Endothelial cell (in vitro differentiated cells): Measurements from ENCODE around the gene STAT5B. TPM values are rescaled to one million over a fixed set of nuclear protein-coding genes. Genes with fewer than 3 reads are reported as not detected.
A peak's percentile ranks its signal among the peaks of the same experiment; 100 is the strongest.
"Not testable (repeated sequence)": the region's sequence is repeated elsewhere in the genome, so short reads cannot be mapped to it uniquely, and the experiment has no call there.

ENCODE experiments used
- DNase-seq: peaks from one replicate; pipeline ENCODE4 v3.0.0; 2021; ENCODE audit warnings: low spot score
- H3K27ac Mint-ChIP-seq: one replicate; pipeline ENCODE4 v1.8.0; 2021; ENCODE audit warnings: mixed read lengths, inconsistent platforms; ENCODE audit not compliant: unreplicated experiment
- H3K27me3 Mint-ChIP-seq: one replicate; pipeline ENCODE4 v1.8.0; 2021; ENCODE audit warnings: mild to moderate bottlenecking, moderate library complexity, mixed read lengths, inconsistent platforms; ENCODE audit not compliant: unreplicated experiment
- H3K36me3 Mint-ChIP-seq: one replicate; pipeline ENCODE4 v1.8.0; 2021; ENCODE audit warnings: mild to moderate bottlenecking, low read depth, mixed read lengths, inconsistent platforms; ENCODE audit not compliant: unreplicated experiment
- H3K4me1 Mint-ChIP-seq: one replicate; pipeline ENCODE4 v1.8.0; 2021; ENCODE audit warnings: mild to moderate bottlenecking, mixed read lengths, inconsistent platforms; ENCODE audit not compliant: unreplicated experiment
- H3K4me3 Mint-ChIP-seq: one replicate; pipeline ENCODE4 v1.8.0; 2021; ENCODE audit warnings: mild to moderate bottlenecking, mixed read lengths, inconsistent platforms; ENCODE audit not compliant: unreplicated experiment
- H3K9me3 Mint-ChIP-seq: one replicate; pipeline ENCODE4 v1.8.0; 2021; ENCODE audit warnings: mixed read lengths, inconsistent platforms; ENCODE audit not compliant: unreplicated experiment
- CTCF ChIP-seq: fragments of 200-600 bp; sonication (generic); IDR thresholded peaks from one replicate; pipeline ENCODE4 v1.5.0; 2021; ENCODE audit warnings: antibody characterized with exemption; ENCODE audit not compliant: unreplicated experiment
- total RNA-seq: library from RNA; stranded (reverse); fragmentation: NEBNext Ultra II Directional; extraction: Animal tissue kit (Norgen Biotek cat#: 25700); gene quantifications from one replicate; pipeline ENCODE4 v1.2.1, GENCODE V29; 2021; ENCODE audit not compliant: unreplicated experiment

Gene STAT5B
- total RNA-seq, 1 donor from 2014 or later = 40.2 TPM

- Mint-ChIP-seq H3K4me1 (peaks cover 21% of the 10 kb centered on the region), H3K9me3 (no peaks in the 10 kb centered on the region), H3K36me3 (peaks cover 4% of the 10 kb centered on the region), H3K27ac (peak overlapping the region; percentile 1), H3K4me3 (peak overlapping the region; percentile 4), H3K27me3 (peaks cover 10% of the 10 kb centered on the region)
- no peak for DNase-seq
- TF ChIP-seq CTCF = no peak
Measured at GRCh38 chr17:42190491-42191274, 85.5 kb downstream of the STAT5B start.

DNA sequence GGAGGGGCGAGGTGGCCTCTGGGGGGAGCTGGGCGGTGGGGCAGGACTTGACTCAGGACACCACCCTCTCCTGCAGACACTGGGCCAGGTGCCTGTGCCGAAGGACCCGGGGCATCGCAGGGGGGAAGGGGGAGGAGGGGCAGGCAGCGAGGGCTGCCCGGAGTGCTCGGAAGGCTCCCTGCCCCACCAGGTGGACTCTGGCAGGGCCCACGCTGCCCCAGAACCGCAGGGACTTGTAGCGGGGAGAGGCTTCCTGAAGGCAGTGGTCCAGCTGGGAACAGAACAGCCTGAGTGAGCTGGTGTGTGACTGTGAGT, 86.6 kb downstream of the STAT5B start:
- no peak overlapping the region for H3K27ac Mint-ChIP-seq

DNA sequence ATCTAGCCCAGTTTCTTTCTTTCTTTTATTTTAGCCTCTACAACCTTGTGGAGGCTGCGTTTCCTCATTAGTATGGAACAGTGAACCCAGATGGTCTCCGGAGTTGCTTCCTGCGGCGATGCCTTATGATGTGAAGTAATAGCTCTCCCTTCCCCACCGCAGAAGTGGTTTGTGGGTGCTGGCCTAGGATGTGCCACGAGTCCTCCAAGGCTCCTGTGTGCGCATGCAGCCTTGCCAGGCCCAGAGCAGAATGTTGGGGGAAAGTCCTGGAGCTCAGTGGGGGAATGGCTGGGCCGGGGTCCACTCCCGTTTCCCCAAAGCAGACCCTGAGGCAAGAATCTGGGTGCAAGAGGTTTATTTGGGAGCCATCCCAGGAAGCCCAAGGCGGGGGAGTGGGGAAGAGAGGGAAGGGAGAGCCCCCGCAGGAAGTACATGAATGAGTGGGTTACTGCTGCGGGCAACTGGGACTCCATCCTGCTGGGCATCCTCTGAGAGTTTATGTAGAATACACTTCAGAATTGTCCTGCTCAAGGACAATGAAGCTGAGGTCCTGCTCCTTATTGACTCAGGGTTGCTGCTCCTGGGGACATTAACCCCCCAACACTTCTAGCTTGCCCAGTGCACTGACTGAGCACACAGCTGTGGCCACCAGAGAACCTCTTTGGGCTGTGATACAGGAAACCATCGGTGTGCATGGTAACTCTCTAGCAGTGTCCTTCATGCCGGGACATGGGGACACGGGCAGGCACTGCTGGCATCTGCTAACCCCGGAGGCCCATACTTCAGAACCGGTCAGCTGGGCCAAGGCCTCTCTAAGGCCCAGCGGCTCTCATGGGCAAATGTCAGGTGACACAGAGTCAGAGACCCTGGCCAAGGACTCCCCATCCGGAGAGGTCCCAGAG, 87.2 kb downstream of the STAT5B start:
- Mint-ChIP-seq H3K4me1 (peaks cover 23% of the 10 kb centered on the region), H3K27me3 (peaks cover 12% of the 10 kb centered on the region), H3K36me3 (peaks cover 4% of the 10 kb centered on the region), H3K4me3 (no peak overlapping the region), H3K9me3 (no peaks in the 10 kb centered on the region), H3K27ac (no peak overlapping the region)
- TF ChIP-seq CTCF = no peak
- no peak for DNase-seq

More for the DNA sequence above, 86.6 kb downstream of the STAT5B start:
- no peak for TF ChIP-seq CTCF
- Mint-ChIP-seq H3K36me3 (peaks cover 4% of the 10 kb centered on the region), H3K27me3 (peaks cover 11% of the 10 kb centered on the region), H3K4me3 (no peak overlapping the region), H3K9me3 (no peaks in the 10 kb centered on the region), H3K4me1 (peaks cover 25% of the 10 kb centered on the region)
- no peak for DNase-seq

- DNase-seq = no peak
- H3K27me3 Mint-ChIP-seq = peaks cover 12% of the 10 kb centered on the region
- H3K4me1 Mint-ChIP-seq = peaks cover 28% of the 10 kb centered on the region
- peaks cover 4% of the 10 kb centered on the region for H3K36me3 Mint-ChIP-seq
- no peaks in the 10 kb centered on the region for H3K9me3 Mint-ChIP-seq
- no peak overlapping the region for H3K4me3 Mint-ChIP-seq
- H3K27ac Mint-ChIP-seq = no peak overlapping the region
- TF ChIP-seq CTCF = no peak
Measured at GRCh38 chr17:42187833-42188232, 88.4 kb downstream of the STAT5B start.

DNA sequence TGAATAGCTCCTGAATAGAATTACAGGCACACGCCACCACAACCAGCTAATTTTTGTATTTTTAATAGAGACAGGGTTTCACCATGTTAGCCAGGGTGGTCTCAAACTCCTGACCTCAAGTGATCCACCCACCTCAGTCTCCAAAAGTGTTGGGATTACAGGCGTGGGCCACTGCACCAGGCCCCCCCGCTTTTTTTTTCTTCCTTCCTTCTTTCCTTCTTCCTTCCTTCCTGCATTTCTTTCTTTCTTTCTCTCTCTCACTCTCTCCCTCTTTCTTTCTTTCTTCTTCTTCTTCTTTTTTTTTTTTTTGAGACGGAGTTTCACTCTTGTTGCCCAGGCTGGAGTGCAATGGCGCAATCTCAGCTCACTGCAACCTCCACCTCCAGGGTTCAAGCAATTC, 90.0 kb downstream of the STAT5B start:
- H3K27ac Mint-ChIP-seq, H3K36me3 Mint-ChIP-seq, H3K9me3 Mint-ChIP-seq, H3K4me3 Mint-ChIP-seq, DNase-seq: not testable (repeated sequence)
- Mint-ChIP-seq H3K4me1 (peaks cover 29% of the 10 kb centered on the region), H3K27me3 (peaks cover 14% of the 10 kb centered on the region)
